Liver (tissue), 9 donors: ENCODE data around the gene LAMA2. TPM values are rescaled to one million over a fixed set of nuclear protein-coding genes. Genes with fewer than 3 reads are reported as not detected.

Experiments used
- DNase-seq: peaks from one replicate; pipeline ENCODE4 v3.0.0-alpha.2; 2017; ENCODE audit warnings: low spot score
- H3K27ac ChIP-seq, 2 donors: one replicate each; pipeline ENCODE4 v1.7.0; 2013; ENCODE audit warnings: inconsistent platforms in 2 of 2, low read length in 2 of 2, control low read depth in 1 of 2, low read depth in 1 of 2, mild to moderate bottlenecking in 1 of 2
- H3K27me3 ChIP-seq, 4 donors: one replicate each; pipeline versions ENCODE4 v1.6.1 to v1.7.0; 2013; ENCODE audit warnings: low read length in 3 of 4, inconsistent platforms in 1 of 4, mild to moderate bottlenecking in 1 of 4, moderate library complexity in 1 of 4; ENCODE audit not compliant: control insufficient read depth in 4 of 4, insufficient read depth in 4 of 4
- H3K36me3 ChIP-seq, 4 donors: one replicate each; pipeline versions ENCODE4 v1.6.1 to v1.7.0; 2013; ENCODE audit warnings: low read length in 3 of 4, mild to moderate bottlenecking in 3 of 4, low read depth in 1 of 4, moderate library complexity in 1 of 4; ENCODE audit not compliant: control insufficient read depth in 4 of 4, insufficient read depth in 3 of 4
- H3K4me1 ChIP-seq, 4 donors: one replicate each; pipeline versions ENCODE4 v1.6.1 to v1.7.0; 2013; ENCODE audit warnings: low read length in 3 of 4, mild to moderate bottlenecking in 3 of 4, moderate library complexity in 1 of 4; ENCODE audit not compliant: control insufficient read depth in 4 of 4, insufficient read depth in 4 of 4
- H3K4me3 ChIP-seq, 3 donors: one replicate each; pipeline versions ENCODE4 v1.6.1 to v1.7.0; 2013; ENCODE audit warnings: low read length in 3 of 3, control low read depth in 1 of 3, low read depth in 1 of 3, mild to moderate bottlenecking in 1 of 3
- H3K9ac ChIP-seq, 2 donors: one replicate each; pipeline ENCODE4 v1.7.0; 2013; ENCODE audit warnings: low read length in 2 of 2, mild to moderate bottlenecking in 2 of 2, moderate library complexity in 2 of 2, control low read depth in 1 of 2, low read depth in 1 of 2
- H3K9me3 ChIP-seq, 4 donors: one replicate each; pipeline versions ENCODE4 v1.6.1 to v1.7.0; 2013; ENCODE audit warnings: low read length in 3 of 4; ENCODE audit not compliant: control insufficient read depth in 4 of 4
- EGR1 ChIP-seq, 2 donors: IDR thresholded peaks; 2 replicates each; pipeline ENCODE4 v1.6.1; 2016 to 2018; ENCODE audit warnings: antibody characterized with exemption in 2 of 2, low read depth in 2 of 2
- FOXA1 ChIP-seq: IDR thresholded peaks from 2 replicates; pipeline ENCODE4 v1.6.1; 2016; ENCODE audit warnings: antibody characterized with exemption
- FOXA2 ChIP-seq: IDR thresholded peaks from 2 replicates; pipeline ENCODE4 v1.6.1; 2016; ENCODE audit warnings: antibody characterized with exemption
- GABPA ChIP-seq, 2 donors: IDR thresholded peaks in 1 of 2; conservative IDR thresholded peaks in 1 of 2; 2 replicates each; pipeline ENCODE4 v1.6.1; 2016; ENCODE audit warnings: antibody characterized with exemption in 2 of 2, mild to moderate bottlenecking in 1 of 2, moderate library complexity in 1 of 2
- HNF4A ChIP-seq, 2 donors: conservative IDR thresholded peaks; 2 replicates each; pipeline ENCODE4 v1.6.1; 2016; ENCODE audit warnings: antibody characterized with exemption in 2 of 2, mild to moderate bottlenecking in 2 of 2
- HNF4G ChIP-seq: IDR thresholded peaks from 2 replicates; pipeline ENCODE4 v1.6.1; 2016; ENCODE audit warnings: antibody characterized with exemption
- JUND ChIP-seq, 2 donors: IDR thresholded peaks; 2 replicates each; pipeline ENCODE4 v1.6.1; 2016; ENCODE audit warnings: antibody characterized with exemption in 2 of 2
- NR2F2 ChIP-seq: IDR thresholded peaks from 2 replicates; pipeline ENCODE4 v1.6.1; 2016; ENCODE audit warnings: antibody characterized with exemption
- RAD21 ChIP-seq, 2 donors: IDR thresholded peaks; 2 replicates each; pipeline ENCODE4 v1.6.1; 2016; ENCODE audit warnings: antibody characterized with exemption in 2 of 2, mild to moderate bottlenecking in 2 of 2
- RXRA ChIP-seq, 2 donors: IDR thresholded peaks; 2 replicates each; pipeline ENCODE4 v1.6.1; 2017 to 2018; ENCODE audit warnings: antibody characterized with exemption in 2 of 2, mild to moderate bottlenecking in 1 of 2
- SP1 ChIP-seq: IDR thresholded peaks from 2 replicates; pipeline ENCODE4 v1.6.1; 2018; ENCODE audit warnings: antibody characterized with exemption, mild to moderate bottlenecking
- TAF1 ChIP-seq: conservative IDR thresholded peaks from 2 replicates; pipeline ENCODE4 v1.6.1; 2016; ENCODE audit warnings: antibody characterized with exemption, mild to moderate bottlenecking
- YY1 ChIP-seq: IDR thresholded peaks from 2 replicates; pipeline ENCODE4 v1.6.1; 2016; ENCODE audit warnings: antibody characterized with exemption, mild to moderate bottlenecking
- WGBS: extraction: QIAGEN DNeasy Blood & Tissue Kit; methylation state at CpG from one replicate; pipeline ENCODE4 v1.1.7; 2013; 5-methylcytosine and 5-hydroxymethylcytosine counted together
- polyA plus RNA-seq, 2 donors: library from polyadenylated mRNA; stranded (reverse) in 1 of 2; unstranded in 1 of 2; fragments of 200-250 nt in 1 of 2; fragments of >200 nt in 1 of 2; fragmentation: Nextera tagmentation in 1 of 2; extraction: Ambion mirVana in 1 of 2; gene quantifications; one replicate each; pipeline versions ENCODE4 v1.2.1 to v1.2.3, GENCODE V29; 2013 to 2015
- total RNA-seq, 2 donors: library from RNA; depleted of rRNA; stranded (reverse); fragments of >200 nt; gene quantifications; one replicate each; pipeline ENCODE4 v1.2.3, GENCODE V29; 2014
- TF ChIP-seq, protein P1 (sequence below): IDR thresholded peaks from 2 replicates; pipeline ENCODE4 v1.6.1; 2016; ENCODE audit warnings: antibody characterized with exemption
- TF ChIP-seq, protein P2 (sequence below): IDR thresholded peaks from 2 replicates; pipeline ENCODE4 v1.6.1; 2016; ENCODE audit warnings: antibody characterized with exemption, mild to moderate bottlenecking
- TF ChIP-seq, protein P3 (sequence below): IDR thresholded peaks from 2 replicates; pipeline ENCODE4 v1.6.1; 2016; ENCODE audit warnings: antibody characterized with exemption
- TF ChIP-seq, protein P4 (sequence below): IDR thresholded peaks from 2 replicates; pipeline ENCODE4 v1.6.1; 2016; ENCODE audit warnings: antibody characterized with exemption
- TF ChIP-seq, protein P5 (sequence below): fragments of 150-350 bp; IDR thresholded peaks from 2 replicates; pipeline ENCODE4 v1.5.1; 2017; ENCODE audit warnings: improper control_type of control experiment, low read depth, low read length; ENCODE audit not compliant: missing input control
- donor health status: healthy.
- donor health status: healthy.
- donor health status: healthy.
- donor health status: healthy.
- donor health status: healthy.

LAMA2 gene
- total and polyA plus RNA-seq, 4 donors, result 1.3 to 17.0 (median 3.0) TPM

DNA sequence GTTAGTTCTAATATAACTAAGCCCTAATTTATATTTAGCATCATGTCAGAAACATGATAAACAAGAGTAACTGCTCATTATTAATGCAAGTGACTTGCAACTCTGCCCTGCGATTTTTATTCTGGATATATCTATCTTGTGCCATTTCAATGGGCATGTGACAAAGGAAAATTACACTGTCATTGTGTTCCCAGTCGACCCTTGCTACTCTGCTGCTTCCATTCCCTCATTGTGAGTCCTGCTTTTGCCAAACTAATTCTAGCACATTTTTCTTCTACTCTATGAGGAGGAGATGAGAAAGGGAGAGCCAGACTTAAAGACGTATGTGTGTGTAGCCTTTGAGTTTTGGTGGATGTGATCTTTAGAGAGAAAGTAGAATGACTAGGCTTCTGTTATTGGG is 551.2 kb downstream of the LAMA2 start:
- Histone ChIP-seq H3K9ac (no peak overlapping the region), H3K27ac (no peak overlapping the region), H3K36me3 (no peaks in the 10 kb centered on the region), H3K4me1 (no peaks in the 10 kb centered on the region), H3K4me3 (no peak overlapping the region), H3K27me3 (peaks cover 0 to 3% (median 0%) of the 10 kb centered on the region in 4 donors), H3K9me3 (no peaks in the 10 kb centered on the region)
- 69% methylated on average over 3 of the region's 3 CpGs for WGBS
- DNase-seq, result no peak
- TF ChIP-seq HNF4A (conservative IDR thresholded peaks at IDR 0.05), result no peak
- TF ChIP-seq JUND (IDR thresholded peaks at IDR 0.05), result no peak
- TF ChIP-seq, protein P1, sequence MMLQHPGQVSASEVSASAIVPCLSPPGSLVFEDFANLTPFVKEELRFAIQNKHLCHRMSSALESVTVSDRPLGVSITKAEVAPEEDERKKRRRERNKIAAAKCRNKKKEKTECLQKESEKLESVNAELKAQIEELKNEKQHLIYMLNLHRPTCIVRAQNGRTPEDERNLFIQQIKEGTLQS, result no peak
- TF ChIP-seq, protein P2, sequence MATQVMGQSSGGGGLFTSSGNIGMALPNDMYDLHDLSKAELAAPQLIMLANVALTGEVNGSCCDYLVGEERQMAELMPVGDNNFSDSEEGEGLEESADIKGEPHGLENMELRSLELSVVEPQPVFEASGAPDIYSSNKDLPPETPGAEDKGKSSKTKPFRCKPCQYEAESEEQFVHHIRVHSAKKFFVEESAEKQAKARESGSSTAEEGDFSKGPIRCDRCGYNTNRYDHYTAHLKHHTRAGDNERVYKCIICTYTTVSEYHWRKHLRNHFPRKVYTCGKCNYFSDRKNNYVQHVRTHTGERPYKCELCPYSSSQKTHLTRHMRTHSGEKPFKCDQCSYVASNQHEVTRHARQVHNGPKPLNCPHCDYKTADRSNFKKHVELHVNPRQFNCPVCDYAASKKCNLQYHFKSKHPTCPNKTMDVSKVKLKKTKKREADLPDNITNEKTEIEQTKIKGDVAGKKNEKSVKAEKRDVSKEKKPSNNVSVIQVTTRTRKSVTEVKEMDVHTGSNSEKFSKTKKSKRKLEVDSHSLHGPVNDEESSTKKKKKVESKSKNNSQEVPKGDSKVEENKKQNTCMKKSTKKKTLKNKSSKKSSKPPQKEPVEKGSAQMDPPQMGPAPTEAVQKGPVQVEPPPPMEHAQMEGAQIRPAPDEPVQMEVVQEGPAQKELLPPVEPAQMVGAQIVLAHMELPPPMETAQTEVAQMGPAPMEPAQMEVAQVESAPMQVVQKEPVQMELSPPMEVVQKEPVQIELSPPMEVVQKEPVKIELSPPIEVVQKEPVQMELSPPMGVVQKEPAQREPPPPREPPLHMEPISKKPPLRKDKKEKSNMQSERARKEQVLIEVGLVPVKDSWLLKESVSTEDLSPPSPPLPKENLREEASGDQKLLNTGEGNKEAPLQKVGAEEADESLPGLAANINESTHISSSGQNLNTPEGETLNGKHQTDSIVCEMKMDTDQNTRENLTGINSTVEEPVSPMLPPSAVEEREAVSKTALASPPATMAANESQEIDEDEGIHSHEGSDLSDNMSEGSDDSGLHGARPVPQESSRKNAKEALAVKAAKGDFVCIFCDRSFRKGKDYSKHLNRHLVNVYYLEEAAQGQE, result no peak
- no peak for TF ChIP-seq RXRA (IDR thresholded peaks at IDR 0.05)
- TF ChIP-seq, protein P3, sequence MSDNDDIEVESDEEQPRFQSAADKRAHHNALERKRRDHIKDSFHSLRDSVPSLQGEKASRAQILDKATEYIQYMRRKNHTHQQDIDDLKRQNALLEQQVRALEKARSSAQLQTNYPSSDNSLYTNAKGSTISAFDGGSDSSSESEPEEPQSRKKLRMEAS, result no peak
- TF ChIP-seq YY1, result no peak
- TF ChIP-seq, protein P4, sequence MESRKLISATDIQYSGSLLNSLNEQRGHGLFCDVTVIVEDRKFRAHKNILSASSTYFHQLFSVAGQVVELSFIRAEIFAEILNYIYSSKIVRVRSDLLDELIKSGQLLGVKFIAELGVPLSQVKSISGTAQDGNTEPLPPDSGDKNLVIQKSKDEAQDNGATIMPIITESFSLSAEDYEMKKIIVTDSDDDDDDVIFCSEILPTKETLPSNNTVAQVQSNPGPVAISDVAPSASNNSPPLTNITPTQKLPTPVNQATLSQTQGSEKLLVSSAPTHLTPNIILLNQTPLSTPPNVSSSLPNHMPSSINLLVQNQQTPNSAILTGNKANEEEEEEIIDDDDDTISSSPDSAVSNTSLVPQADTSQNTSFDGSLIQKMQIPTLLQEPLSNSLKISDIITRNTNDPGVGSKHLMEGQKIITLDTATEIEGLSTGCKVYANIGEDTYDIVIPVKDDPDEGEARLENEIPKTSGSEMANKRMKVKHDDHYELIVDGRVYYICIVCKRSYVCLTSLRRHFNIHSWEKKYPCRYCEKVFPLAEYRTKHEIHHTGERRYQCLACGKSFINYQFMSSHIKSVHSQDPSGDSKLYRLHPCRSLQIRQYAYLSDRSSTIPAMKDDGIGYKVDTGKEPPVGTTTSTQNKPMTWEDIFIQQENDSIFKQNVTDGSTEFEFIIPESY, result no peak
- no peak for TF ChIP-seq FOXA1
- TF ChIP-seq RAD21 (IDR thresholded peaks at IDR 0.05), result no peak
- TF ChIP-seq TAF1, result no peak

DNA sequence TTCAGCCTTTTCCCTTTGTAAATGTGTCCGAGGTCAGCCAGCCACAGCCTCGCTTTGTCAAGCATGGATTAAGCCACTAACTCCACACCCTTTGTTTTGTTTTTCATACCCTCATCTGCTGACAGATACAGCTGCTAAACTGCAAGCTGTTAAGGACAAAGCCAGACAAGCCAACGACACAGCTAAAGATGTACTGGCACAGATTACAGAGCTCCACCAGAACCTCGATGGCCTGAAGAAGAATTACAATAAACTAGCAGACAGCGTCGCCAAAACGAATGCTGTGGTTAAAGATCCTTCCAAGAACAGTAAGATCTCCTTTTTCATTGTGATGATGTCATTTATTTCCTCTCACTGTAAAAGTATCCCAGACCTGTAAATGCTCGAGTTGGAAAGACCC is 557.8 kb downstream of the LAMA2 start:
- Histone ChIP-seq H3K27me3 (peaks cover 0 to 3% (median 0%) of the 10 kb centered on the region in 4 donors), H3K36me3 (no peaks in the 10 kb centered on the region), H3K4me3 (no peak overlapping the region), H3K4me1 (no peaks in the 10 kb centered on the region), H3K27ac (no peak overlapping the region), H3K9me3 (no peaks in the 10 kb centered on the region), H3K9ac (no peak overlapping the region)
- no peak for DNase-seq
- WGBS, result 36% methylated on average over 8 of the region's 8 CpGs
- TF ChIP-seq RXRA (IDR thresholded peaks at IDR 0.05) (no peak), FOXA1 (no peak), NR2F2 (no peak), TAF1 (no peak), RAD21 (IDR thresholded peaks at IDR 0.05) (no peak), JUND (IDR thresholded peaks at IDR 0.05) (no peak), HNF4G (no peak), GABPA (IDR thresholded peaks at IDR 0.05 in 1 of 2, conservative IDR thresholded peaks at IDR 0.05 in 1 of 2) (no peak), YY1 (no peak), FOXA2 (no peak), SP1 (no peak), HNF4A (conservative IDR thresholded peaks at IDR 0.05) (no peak), EGR1 (IDR thresholded peaks at IDR 0.05; ENCODE audit: low read depth in 2 of 2) (no peak)
- TF ChIP-seq, protein P1, result no peak
- TF ChIP-seq, protein P4, result no peak
- TF ChIP-seq, protein P2, result no peak
- TF ChIP-seq, protein P5, sequence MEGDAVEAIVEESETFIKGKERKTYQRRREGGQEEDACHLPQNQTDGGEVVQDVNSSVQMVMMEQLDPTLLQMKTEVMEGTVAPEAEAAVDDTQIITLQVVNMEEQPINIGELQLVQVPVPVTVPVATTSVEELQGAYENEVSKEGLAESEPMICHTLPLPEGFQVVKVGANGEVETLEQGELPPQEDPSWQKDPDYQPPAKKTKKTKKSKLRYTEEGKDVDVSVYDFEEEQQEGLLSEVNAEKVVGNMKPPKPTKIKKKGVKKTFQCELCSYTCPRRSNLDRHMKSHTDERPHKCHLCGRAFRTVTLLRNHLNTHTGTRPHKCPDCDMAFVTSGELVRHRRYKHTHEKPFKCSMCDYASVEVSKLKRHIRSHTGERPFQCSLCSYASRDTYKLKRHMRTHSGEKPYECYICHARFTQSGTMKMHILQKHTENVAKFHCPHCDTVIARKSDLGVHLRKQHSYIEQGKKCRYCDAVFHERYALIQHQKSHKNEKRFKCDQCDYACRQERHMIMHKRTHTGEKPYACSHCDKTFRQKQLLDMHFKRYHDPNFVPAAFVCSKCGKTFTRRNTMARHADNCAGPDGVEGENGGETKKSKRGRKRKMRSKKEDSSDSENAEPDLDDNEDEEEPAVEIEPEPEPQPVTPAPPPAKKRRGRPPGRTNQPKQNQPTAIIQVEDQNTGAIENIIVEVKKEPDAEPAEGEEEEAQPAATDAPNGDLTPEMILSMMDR, result no peak
